ENCODE data around the gene CLEC2D.
"Not testable (repeated sequence)": the region's sequence is repeated elsewhere in the genome, so short reads cannot be mapped to it uniquely, and the experiment has no call there.

CLEC2D gene

DNA sequence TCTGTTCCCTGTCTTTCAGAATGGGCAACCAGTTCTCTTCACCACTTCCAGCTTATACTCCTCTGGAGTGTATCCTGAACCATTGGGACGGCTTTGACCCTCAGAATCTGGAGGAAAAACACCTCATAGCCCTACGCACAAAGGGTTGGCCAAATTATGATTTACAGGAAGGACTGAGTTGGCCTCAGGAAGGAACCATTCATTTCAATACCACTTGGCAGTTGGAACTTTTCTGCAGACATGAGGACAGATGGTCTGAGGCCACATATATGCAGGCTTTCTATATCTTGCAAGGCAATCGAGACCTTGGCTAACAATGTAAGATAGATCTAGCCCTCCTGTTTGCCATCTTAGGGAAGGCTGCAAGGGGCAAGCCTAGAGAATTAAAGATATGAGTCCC is 39.3 kb downstream of the CLEC2D start:
- TF ChIP-seq, protein P1, sequence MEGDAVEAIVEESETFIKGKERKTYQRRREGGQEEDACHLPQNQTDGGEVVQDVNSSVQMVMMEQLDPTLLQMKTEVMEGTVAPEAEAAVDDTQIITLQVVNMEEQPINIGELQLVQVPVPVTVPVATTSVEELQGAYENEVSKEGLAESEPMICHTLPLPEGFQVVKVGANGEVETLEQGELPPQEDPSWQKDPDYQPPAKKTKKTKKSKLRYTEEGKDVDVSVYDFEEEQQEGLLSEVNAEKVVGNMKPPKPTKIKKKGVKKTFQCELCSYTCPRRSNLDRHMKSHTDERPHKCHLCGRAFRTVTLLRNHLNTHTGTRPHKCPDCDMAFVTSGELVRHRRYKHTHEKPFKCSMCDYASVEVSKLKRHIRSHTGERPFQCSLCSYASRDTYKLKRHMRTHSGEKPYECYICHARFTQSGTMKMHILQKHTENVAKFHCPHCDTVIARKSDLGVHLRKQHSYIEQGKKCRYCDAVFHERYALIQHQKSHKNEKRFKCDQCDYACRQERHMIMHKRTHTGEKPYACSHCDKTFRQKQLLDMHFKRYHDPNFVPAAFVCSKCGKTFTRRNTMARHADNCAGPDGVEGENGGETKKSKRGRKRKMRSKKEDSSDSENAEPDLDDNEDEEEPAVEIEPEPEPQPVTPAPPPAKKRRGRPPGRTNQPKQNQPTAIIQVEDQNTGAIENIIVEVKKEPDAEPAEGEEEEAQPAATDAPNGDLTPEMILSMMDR (IDR thresholded peaks at IDR 0.05; ENCODE audit: low read length): no peak
- no peak for TF ChIP-seq EZH2 (IDR thresholded peaks at IDR 0.05; ENCODE audit: borderline replicate concordance, low read length)
- H3K36me3 ChIP-seq (ENCODE audit: insufficient read depth, low read length): no peaks in the 10 kb centered on the region
- H3K4me2 ChIP-seq (ENCODE audit: low read length): no peak overlapping the region
- no peaks in the 10 kb centered on the region for H3K79me2 ChIP-seq (ENCODE audit: insufficient read depth, low read length)
- no peaks in the 10 kb centered on the region for H3K27me3 ChIP-seq (ENCODE audit: insufficient read depth, low read length)
- no peak overlapping the region for H3K27ac ChIP-seq (ENCODE audit: low read depth, low read length, poor library complexity, severe bottlenecking)
- no peak overlapping the region for H3K4me3 ChIP-seq (ENCODE audit: low read depth, low read length, poor library complexity, severe bottlenecking)
- H4K20me1 ChIP-seq (ENCODE audit: insufficient read depth, low read length): no peaks in the 10 kb centered on the region
- H3K9me3 ChIP-seq (ENCODE audit: low read length): no peaks in the 10 kb centered on the region
- H2AFZ ChIP-seq (ENCODE audit: low read length): no peak overlapping the region
- peaks cover 21% of the 10 kb centered on the region for H3K4me1 ChIP-seq (ENCODE audit: insufficient read depth, low read length, severe bottlenecking)
- no peaks in the 10 kb centered on the region for H3K9me2 ChIP-seq (ENCODE audit: low read depth, low read length)
- H3F3A ChIP-seq (ENCODE audit: insufficient read depth, low read length): no peaks in the 10 kb centered on the region
- no peak overlapping the region for H3K9ac ChIP-seq (ENCODE audit: low read length)

DNA sequence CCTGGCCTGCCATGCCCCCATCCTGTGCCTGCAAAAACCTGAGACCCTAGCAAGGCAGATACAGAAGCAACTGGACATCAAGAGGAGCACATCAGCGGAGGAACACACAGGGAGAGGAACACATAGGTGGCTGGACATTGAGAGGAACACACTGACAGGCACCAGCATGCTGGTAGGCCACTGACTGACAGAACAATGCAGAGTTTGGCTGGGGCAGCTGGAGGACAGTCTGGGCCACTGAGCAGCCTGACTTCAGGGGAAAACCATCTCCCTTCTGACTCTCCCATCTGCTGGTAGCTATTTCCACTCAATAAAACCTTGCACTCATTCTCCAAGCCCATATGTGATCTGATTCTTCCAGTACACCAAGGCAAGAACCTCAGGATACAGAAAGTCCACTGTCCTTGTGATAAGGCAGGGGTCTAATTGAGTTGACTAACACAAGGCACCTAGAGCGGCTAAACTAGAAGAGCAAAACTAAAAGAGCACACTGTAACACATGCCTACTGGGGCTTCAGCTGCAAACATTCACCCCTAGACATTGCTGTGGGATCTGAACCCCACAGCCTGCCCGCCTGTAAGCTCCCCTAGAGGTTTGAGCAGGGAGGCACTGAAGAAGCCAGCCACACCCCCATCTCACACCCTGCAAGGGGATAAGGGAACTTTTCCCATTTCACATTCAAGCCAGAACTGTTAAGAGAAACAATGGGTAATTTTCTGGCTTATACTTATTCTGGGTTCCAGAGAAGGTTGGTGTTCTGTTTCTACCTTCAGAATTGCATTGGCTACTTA is 41.3 kb downstream of the CLEC2D start:
- Histone ChIP-seq H3K79me2 (ENCODE audit: insufficient read depth, low read length) (no peaks in the 10 kb centered on the region), H3K9ac (ENCODE audit: low read length) (no peak overlapping the region), H3K27ac (ENCODE audit: low read depth, low read length, poor library complexity, severe bottlenecking) (no peak overlapping the region), H2AFZ (ENCODE audit: low read length) (no peak overlapping the region), H3K27me3 (ENCODE audit: insufficient read depth, low read length) (no peaks in the 10 kb centered on the region), H3F3A (ENCODE audit: insufficient read depth, low read length) (no peaks in the 10 kb centered on the region), H3K9me3 (ENCODE audit: low read length) (no peaks in the 10 kb centered on the region), H3K4me1 (ENCODE audit: insufficient read depth, low read length, severe bottlenecking) (peaks cover 23% of the 10 kb centered on the region), H3K36me3 (ENCODE audit: insufficient read depth, low read length) (no peaks in the 10 kb centered on the region), H3K4me2 (ENCODE audit: low read length) (no peak overlapping the region), H3K9me2 (ENCODE audit: low read depth, low read length) (no peaks in the 10 kb centered on the region), H3K4me3 (ENCODE audit: low read depth, low read length, poor library complexity, severe bottlenecking) (no peak overlapping the region), H4K20me1 (ENCODE audit: insufficient read depth, low read length) (no peaks in the 10 kb centered on the region)
- no peak for TF ChIP-seq EZH2 (IDR thresholded peaks at IDR 0.05; ENCODE audit: borderline replicate concordance, low read length)
- TF ChIP-seq, protein P1 (IDR thresholded peaks at IDR 0.05; ENCODE audit: low read length): no peak

DNA sequence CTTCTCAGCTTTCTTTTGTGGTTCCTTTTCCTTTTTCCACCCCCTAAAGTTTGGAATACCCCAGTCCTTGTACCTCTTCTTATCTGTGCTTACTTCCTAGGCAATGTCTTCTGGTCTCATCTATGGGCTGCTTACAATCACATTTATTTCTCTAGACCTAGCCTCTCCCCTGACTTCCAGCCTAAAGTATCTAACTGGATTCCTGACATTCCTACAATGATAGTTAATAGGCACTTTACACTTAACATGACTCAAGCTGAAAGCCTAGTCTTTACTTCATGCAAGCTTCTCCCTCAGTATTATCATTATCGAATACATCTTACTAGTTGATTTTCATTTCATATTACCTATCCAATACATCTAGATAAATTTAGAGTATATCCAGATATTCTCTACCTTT is 42.2 kb downstream of the CLEC2D start:
- H3K9ac ChIP-seq (ENCODE audit: low read length): no peak overlapping the region
- H3K4me2 ChIP-seq (ENCODE audit: low read length): no peak overlapping the region
- H3K79me2 ChIP-seq (ENCODE audit: insufficient read depth, low read length): no peaks in the 10 kb centered on the region
- no peak for TF ChIP-seq EZH2 (IDR thresholded peaks at IDR 0.05; ENCODE audit: borderline replicate concordance, low read length)
- TF ChIP-seq, protein P1 (IDR thresholded peaks at IDR 0.05; ENCODE audit: low read length): no peak
- no peak overlapping the region for H3K27ac ChIP-seq (ENCODE audit: low read depth, low read length, poor library complexity, severe bottlenecking)
- H3K36me3 ChIP-seq (ENCODE audit: insufficient read depth, low read length): no peaks in the 10 kb centered on the region
- no peak overlapping the region for H2AFZ ChIP-seq (ENCODE audit: low read length)
- H3K4me3 ChIP-seq (ENCODE audit: low read depth, low read length, poor library complexity, severe bottlenecking): no peak overlapping the region
- H3F3A ChIP-seq (ENCODE audit: insufficient read depth, low read length): no peaks in the 10 kb centered on the region
- H4K20me1 ChIP-seq (ENCODE audit: insufficient read depth, low read length): no peaks in the 10 kb centered on the region
- H3K9me3 ChIP-seq (ENCODE audit: low read length): no peaks in the 10 kb centered on the region
- H3K9me2 ChIP-seq (ENCODE audit: low read depth, low read length): no peaks in the 10 kb centered on the region
- no peaks in the 10 kb centered on the region for H3K27me3 ChIP-seq (ENCODE audit: insufficient read depth, low read length)
- peaks cover 15% of the 10 kb centered on the region for H3K4me1 ChIP-seq (ENCODE audit: insufficient read depth, low read length, severe bottlenecking)

DNA sequence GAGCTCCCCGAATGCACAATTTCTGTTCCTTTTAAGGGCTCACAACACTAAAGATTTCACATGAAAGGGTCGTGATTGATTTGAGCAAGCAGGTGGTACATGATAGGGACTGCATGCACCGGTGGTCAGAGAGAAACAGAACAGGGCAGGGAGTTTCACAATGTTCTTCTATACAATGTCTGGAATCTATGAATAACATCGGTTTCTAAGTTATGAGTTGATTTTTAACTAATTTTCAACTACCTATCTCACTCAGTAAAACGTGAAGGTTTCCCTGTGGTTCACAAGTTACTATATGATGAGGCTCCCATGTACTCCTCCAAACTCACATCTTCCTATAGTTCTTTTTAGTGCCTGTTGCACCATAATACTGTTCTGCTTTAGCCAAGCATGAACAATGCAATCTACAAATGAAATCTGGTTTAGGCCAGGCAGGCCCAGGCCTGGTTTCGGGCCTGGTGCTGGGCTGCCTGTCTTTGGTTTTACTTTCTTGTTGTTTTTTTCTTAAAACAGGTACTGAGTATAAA is 43.6 kb downstream of the CLEC2D start:
- not testable (repeated sequence) for H4K20me1 ChIP-seq (ENCODE audit: insufficient read depth, low read length); H3K27ac ChIP-seq (ENCODE audit: low read depth, low read length, poor library complexity, severe bottlenecking); H3K4me3 ChIP-seq (ENCODE audit: low read depth, low read length, poor library complexity, severe bottlenecking); H3K9me3 ChIP-seq (ENCODE audit: low read length); H3K79me2 ChIP-seq (ENCODE audit: insufficient read depth, low read length); H3K9me2 ChIP-seq (ENCODE audit: low read depth, low read length); H3K4me2 ChIP-seq (ENCODE audit: low read length); H3K27me3 ChIP-seq (ENCODE audit: insufficient read depth, low read length); H3K9ac ChIP-seq (ENCODE audit: low read length); H3F3A ChIP-seq (ENCODE audit: insufficient read depth, low read length); H2AFZ ChIP-seq (ENCODE audit: low read length); H3K4me1 ChIP-seq (ENCODE audit: insufficient read depth, low read length, severe bottlenecking); H3K36me3 ChIP-seq (ENCODE audit: insufficient read depth, low read length)
